Esophagus muscularis mucosa (tissue), 4 donors: ENCODE data around the gene CEP112.

Experiments used
- EP300 ChIP-seq: sonication (generic); formaldehyde crosslinking; IDR thresholded peaks from one replicate; pipeline ENCODE4 v1.6.1; 2017; ENCODE audit warnings: antibody characterized with exemption
- POLR2A ChIP-seq: fragments of 450-650 bp; IDR thresholded peaks from one replicate; pipeline ENCODE4 v1.6.1; 2017; ENCODE audit warnings: antibody characterized with exemption, moderate library complexity, mild to moderate bottlenecking, low read depth
- POLR2AphosphoS5 ChIP-seq, 2 donors: sonication (generic); formaldehyde crosslinking; IDR thresholded peaks; one replicate each; pipeline ENCODE4 v1.6.1; 2017; ENCODE audit warnings: antibody characterized with exemption in 2 of 2
- TF ChIP-seq, protein P1 (sequence below), 3 experiments: fragments of 200-600 bp in 2 of 3; fragments of 450-650 bp in 1 of 3; sonication (generic) in 2 of 3; IDR thresholded peaks; one replicate each; pipeline ENCODE4 v1.5.1; 2017 to 2019; ENCODE audit warnings: antibody characterized with exemption in 3 of 3, mild to moderate bottlenecking in 2 of 3, moderate library complexity in 1 of 3

DNA sequence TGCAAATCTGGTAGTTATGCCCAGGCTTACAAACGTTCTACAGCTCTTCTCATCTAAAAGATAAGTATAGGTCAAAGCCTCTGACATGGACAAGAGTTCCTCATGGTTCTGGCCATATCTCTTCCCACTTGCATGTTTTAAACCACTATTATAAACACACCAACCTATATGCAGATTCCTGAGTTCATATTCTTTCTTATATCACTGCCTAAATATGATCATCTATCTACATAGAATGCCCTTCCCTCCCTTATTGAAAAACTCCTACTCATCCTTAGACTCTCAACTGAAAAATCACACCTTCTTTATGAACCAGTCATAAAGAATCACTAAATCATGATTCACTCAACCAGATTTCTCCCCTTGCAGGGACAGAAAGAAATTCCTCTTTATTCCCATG is 128.2 kb downstream of the CEP112 start:
- TF ChIP-seq, protein P1, sequence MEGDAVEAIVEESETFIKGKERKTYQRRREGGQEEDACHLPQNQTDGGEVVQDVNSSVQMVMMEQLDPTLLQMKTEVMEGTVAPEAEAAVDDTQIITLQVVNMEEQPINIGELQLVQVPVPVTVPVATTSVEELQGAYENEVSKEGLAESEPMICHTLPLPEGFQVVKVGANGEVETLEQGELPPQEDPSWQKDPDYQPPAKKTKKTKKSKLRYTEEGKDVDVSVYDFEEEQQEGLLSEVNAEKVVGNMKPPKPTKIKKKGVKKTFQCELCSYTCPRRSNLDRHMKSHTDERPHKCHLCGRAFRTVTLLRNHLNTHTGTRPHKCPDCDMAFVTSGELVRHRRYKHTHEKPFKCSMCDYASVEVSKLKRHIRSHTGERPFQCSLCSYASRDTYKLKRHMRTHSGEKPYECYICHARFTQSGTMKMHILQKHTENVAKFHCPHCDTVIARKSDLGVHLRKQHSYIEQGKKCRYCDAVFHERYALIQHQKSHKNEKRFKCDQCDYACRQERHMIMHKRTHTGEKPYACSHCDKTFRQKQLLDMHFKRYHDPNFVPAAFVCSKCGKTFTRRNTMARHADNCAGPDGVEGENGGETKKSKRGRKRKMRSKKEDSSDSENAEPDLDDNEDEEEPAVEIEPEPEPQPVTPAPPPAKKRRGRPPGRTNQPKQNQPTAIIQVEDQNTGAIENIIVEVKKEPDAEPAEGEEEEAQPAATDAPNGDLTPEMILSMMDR (IDR thresholded peaks at IDR 0.05) = no peak
- no peak for TF ChIP-seq POLR2A
- TF ChIP-seq EP300 = no peak
- no peak for TF ChIP-seq POLR2AphosphoS5 (IDR thresholded peaks at IDR 0.05)
